HT1080 (cell line): Measurements from ENCODE around the gene SLC2A6. TPM values are rescaled to one million over a fixed set of nuclear protein-coding genes. Genes with fewer than 3 reads are reported as not detected.

Source experiments
- DNase-seq: peaks from one replicate; pipeline ENCODE4 v3.0.0-alpha.2; 2015; ENCODE audit warnings: low read depth
- total RNA-seq: library from RNA; depleted of rRNA; stranded (reverse); fragments of >200 nt; shearing (Covaris generic); gene quantifications from 2 replicates; pipeline ENCODE4 v1.2.3, GENCODE V29; 2014

Gene SLC2A6
- total RNA-seq, 1 experiment from 2014 or later: 2.3 TPM

DNA sequence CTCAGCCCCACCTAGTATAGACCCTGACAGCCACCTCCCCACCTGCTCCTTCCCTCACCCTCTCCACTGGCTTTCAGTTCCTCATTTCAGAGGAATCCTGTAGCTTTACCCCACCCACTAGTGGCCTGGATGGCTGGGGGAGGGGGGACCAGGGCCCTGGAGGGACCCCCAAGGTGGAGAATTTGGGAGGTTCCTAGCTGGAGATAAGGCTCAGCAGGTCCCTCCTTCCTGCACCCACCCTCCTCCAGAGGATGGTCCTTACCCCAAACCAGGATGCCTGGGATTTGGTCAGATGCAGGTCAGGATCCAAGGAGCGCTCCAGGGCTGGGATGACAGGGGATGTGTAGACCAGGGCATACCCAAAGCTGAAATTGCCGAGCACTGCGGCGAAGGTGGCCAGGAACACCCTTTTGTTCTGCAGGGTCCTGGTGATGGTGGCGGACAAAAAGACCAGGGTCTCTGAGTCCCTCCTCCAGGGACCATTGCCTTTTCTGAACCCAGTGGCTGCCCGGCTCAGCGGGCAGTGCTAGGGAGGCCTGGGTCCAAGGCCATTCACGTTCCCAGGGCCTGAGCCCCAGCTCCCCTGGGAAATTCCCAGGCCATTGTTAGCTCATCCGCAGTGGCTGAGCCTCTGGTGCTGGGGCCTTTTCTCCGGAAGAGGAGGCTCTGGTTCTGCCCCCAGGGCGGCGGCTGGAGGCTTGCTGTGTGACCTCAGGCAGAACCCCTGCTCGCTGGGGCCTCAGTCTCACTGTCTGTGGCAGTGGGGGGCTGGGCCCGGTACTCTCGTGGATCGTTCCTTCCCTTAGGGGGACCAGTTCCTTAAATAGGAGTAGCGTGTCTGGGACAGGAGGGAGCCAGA, 678 bp downstream of the SLC2A6 start:
- DNase-seq: no peak

DNA sequence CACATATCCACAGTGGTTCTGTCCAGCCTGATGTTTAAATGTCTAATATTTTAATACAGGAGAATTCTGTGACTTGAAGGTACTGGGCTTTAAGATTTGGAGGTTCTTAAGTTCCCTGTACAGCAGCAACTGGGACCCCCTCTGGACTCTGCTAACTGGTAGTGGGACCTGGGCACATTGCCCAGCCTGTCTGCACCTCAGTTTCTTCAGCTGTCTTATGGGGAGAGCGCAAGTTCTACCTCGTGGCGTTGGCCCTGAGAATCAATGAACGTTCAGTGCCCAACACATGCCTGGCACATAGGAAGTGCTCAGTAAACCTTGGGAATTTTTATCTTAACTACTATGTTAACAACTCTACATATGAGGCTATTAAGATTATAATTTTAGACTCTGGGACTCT, 1.4 kb downstream of the SLC2A6 start:
- DNase-seq: no peak

GRCh38 chr9:133476941-133477340, 2.0 kb downstream of the SLC2A6 start:
- DNase-seq: no peak

DNA sequence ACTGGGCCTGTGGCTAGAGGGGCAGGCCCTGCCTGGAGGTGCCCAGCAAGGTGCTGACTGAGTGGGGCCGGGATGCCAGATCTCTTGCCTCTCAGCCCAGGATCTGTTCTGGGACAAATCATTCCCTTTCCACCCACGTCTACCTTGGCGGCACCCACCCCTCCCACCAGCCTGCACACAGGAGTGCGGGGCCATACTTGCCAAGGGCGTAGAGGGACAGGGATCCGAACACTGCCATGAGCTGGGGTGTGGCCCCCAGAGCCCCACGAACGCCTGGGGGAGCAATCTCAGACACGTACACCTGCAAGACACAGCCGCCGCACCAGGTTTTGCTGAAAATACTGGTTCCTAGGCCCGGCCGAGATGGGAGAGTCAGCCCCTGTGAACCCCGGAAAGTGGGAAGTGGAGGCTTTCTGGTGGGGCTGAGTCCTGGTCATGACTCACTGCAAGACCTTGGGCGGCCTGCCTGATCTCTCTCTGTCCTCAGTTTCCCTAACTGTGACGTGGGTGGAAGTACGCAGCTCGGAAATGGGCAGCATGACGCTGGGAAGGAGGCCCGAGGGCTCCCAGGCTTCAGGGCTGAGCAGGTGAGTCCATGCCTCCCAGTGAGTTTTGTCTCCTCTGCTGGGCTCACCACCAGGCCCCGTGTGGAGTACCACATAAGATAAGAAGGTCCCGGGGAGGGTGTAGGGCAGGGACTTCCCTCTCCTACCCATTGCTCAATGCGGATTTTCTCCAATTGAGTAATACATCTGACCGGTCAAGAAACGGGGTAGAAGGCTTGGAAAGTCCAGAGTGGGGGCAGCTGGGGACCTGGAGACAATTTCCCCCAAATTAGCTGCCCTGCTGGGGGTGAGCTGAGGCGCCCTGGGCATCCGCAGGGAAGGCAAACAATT, 2.6 kb downstream of the SLC2A6 start:
- no peak for DNase-seq

- DNase-seq: no peak
Observed at GRCh38 chr9:133475292-133476012, 3.4 kb downstream of the SLC2A6 start.

- no peak for DNase-seq
Observed at GRCh38 chr9:133474853-133475252, 4.0 kb downstream of the SLC2A6 start.

DNA sequence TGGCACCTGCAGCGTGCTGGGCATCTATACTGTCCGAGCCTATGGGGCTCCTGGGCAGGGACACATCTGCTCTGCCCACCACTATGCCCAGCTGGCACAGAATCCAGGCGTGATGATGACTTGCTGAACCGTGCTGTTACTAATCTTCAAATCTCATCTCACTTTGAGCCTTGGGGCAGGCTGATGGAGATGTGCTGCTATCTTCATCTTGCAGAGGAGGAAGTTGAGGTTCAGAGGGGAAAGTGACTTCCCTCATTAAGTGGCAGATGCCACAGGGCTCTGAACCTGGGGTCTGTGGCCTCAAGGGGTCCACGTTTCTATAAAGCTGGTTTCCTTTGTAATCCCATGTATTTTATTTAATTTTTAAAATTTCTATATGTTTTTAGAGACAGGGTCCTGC, 4.7 kb downstream of the SLC2A6 start:
- no peak for DNase-seq

DNA sequence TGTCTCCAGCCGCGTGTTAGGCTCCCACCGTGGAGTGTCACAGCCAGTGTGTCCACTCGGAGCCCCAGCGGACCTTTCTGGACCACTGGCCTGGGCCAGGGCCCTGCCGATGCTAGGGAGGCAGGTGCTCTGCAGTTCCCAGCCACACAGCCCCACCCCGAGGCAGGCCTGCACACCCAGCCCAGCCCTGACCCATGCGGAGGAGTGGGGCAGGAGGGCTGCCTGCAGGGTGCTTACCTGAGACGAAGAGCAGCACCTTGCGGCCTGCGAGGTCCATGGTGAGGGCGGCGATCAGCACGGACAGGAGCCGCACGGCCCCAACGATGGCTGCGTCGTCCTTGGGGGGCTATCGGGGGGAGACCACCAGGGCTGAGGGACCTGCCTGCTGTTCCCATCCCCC, 5.2 kb downstream of the SLC2A6 start:
- no peak for DNase-seq

GRCh38 chr9:133472753-133473378, 6.0 kb downstream of the SLC2A6 start:
- DNase-seq: no peak

DNA sequence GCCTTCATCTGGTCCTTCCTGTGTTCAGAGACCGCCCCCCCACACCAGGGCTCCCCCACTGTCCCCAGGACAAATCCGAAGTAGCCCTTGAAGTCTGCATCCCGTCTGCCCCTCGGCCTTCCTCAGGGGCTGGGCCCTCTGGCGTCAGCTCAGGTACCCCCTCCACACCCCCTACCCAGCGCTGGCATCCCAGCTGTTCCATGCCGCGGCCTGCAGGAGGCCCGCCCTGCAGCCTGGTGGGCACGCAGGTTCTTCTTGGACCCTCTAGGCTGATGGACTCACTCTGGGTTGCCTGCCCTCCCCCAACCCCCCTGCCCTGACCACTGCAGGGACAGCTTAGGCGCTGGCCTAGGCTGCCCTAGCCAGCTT, 6.6 kb downstream of the SLC2A6 start:
- no peak for DNase-seq

- no peak for DNase-seq
Observed at GRCh38 chr9:133471551-133472276, 7.2 kb downstream of the SLC2A6 start.

DNA sequence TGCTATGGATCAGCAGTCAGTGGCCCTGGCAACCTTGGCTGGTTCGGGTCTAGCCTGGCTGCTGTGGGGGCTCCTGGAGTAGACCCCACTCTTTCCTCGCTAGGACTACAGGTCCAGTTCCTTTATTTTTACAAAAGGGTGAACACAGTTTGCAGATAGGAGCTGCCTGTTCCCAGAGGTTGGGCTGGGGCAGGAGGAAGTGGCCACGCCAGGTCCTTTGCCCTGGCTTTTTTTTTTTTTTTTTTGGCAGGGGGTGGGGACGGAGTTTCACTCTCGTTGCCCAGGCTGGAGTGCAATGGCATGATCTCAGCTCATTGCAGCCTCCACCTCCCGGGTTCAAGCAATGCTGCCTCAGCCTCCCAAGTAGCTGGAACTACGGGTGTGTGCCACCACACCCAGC, 7.9 kb downstream of the SLC2A6 start:
- DNase-seq: no peak

GRCh38 chr9:133470427-133470924, 8.4 kb downstream of the SLC2A6 start:
- no peak for DNase-seq

DNA sequence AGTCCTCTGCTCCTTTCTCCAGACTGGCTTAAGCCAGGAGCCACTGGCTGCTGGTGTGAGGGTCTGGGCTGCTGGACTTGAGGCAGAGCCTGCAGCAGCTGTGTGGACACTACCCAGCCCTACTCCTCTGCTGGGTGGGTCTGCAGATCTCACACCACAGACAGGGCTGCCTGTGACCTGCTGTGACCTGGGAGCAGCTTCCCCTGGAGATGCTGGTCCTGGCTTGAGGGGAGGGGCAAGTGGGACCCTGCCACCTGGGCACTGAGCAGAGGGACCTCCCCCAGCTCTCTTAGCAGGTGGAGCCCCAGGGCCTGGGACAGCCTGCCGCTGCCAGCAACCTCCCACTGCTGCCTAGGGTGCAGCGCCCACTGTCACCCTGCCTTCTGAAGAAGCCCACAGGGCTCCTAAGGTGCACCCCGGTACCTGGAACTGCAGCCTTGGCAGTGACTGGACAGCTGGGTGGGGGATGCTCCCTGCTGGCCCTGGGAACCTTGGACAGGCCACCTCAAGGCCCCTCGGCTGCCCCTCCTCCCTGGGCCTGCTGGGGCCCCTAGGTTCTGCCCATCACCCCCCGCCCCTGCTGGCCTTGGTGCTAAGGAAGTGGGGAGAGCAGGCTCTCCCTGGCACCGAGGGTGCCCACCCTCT, 10.0 kb downstream of the SLC2A6 start:
- no peak for DNase-seq

DNA sequence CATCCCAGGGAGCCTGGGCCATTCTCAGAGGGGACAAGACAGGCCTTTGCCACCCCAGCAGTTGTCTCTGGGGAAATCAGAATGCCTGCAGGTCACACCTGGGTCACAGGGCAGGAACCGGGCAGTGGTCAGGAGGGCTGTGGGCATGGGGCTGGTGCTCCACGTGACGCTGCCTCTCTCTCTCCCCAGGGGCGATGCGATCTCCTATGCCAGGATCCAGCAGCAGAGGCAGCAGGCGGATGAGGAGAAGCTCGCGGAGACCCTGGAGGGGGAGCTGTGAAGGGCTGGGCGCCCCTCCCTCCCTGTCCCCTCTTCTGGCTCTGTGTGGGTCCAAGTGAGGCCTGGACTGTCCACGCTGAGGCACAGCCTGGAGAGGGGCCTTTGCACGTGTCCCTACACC, 10.5 kb downstream of the SLC2A6 start:
- no peak for DNase-seq

DNA sequence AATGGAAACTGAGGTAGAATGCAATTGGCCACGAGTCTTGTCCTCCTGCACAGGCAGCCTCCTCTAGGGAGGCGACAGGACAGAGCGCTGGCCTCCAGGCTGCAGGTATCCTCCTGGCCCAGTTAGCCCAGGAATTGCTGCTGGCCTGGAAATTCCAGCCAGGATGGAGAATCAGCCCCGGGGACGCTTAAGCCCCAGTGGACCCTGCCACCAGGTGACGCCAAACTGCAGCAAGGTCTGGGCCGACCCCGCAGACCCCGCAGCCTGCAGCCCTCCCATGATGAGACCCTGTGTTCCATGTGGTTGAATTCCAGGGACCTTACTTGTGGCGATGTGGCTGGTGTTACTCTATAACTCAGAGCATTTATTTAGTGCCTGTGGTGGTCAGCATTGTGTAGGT, 11.8 kb downstream of the SLC2A6 start:
- no peak for DNase-seq

DNA sequence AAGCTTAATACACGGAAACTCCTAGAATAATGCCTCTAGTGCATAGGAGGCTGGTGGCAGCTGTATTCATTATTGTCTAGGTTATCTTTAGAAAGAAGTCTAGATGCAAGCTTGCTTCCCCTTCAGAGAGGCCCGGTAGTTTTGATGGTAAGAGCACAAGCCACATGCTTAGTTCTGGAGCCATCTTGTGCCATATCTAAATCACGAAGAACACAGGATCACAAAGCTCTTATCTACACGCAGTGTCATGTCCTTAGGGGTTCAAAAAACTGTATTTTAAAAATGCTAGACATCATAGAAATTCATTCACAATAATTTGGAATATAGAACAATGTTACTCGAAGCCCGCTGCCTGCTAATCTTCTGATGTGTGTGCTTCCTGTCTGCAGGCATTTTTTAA, 12.9 kb downstream of the SLC2A6 start:
- no peak for DNase-seq

GRCh38 chr9:133464638-133465037, 14.3 kb downstream of the SLC2A6 start:
- DNase-seq: no peak

DNA sequence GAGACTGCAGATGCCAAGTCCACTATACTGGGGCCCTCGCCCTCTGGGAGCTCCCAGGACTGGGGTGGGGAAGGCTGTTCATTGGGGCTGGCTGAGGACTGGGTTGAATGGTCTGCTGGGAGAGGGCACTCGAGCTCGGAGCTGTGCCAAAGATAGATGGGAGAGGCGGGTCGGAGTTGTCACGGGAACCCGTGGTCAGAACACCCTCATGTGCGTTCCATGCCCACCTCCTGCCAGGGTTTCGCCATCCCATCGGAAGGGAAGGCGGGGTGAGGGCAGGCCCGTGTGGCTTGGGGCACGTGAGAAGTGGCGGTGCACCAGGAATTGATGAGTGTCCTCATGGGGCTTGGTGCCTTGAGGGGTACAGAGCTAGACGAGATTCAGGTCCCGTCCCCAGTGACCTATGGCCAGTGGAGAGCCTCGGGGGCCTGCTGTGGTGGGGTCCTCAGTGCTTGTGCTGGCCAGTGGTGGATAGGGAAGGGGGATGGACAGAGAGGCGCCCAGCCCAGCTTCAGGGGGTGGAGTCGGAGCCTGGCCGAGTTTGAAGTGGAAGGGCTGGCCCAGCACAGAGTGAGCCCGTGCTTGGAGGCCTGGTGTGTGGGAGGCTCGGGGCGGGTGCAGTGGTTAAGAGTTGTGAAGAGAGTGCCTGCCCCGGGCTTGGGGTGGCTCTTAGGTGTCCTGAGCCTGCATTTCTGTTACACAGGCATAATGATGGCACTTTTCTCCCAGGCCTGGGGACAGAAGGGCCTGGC, 14.9 kb downstream of the SLC2A6 start:
- no peak for DNase-seq
